Measurements from ENCODE around the gene AMN.

- TF ChIP-seq CTCF (conservative IDR thresholded peaks at IDR 0.05) = no peak
- TF ChIP-seq EZH2 (IDR thresholded peaks at IDR 0.05; ENCODE audit: low read depth) = no peak
These were observed 39.7 kb downstream of the AMN start for GRCh38 chr14:102962111-102962627.
